Spleen (tissue), 11 donors: ENCODE data around the gene GOLGA2. TPM values are rescaled to one million over a fixed set of nuclear protein-coding genes. Genes with fewer than 3 reads are reported as not detected.

ENCODE experiments used
- DNase-seq: peaks from one replicate; pipeline ENCODE4 v3.0.0-alpha.2; 2020
- H3K27ac ChIP-seq, 8 donors: fragments of 200-600 bp; sonication (generic) in 7 of 8; 1 replicate in 4 of 8; 2 replicates in 4 of 8; pipeline versions ENCODE4 v1.5.0 to v1.8.0; 2016 to 2021; ENCODE audit warnings: inconsistent platforms in 4 of 8, mild to moderate bottlenecking in 4 of 8, moderate library complexity in 1 of 8
- H3K27me3 ChIP-seq, 7 donors: fragments of 200-600 bp; sonication (generic) in 6 of 7; replicated peaks in 1 of 7; 1 replicate in 4 of 7; 2 replicates in 3 of 7; pipeline versions ENCODE4 v1.5.0 to v1.8.0; 2016 to 2021; ENCODE audit warnings: inconsistent platforms in 3 of 7, mild to moderate bottlenecking in 1 of 7
- H3K36me3 ChIP-seq, 6 donors: fragments of 200-600 bp; sonication (generic) in 5 of 6; 1 replicate in 4 of 6; 2 replicates in 2 of 6; pipeline versions ENCODE4 v1.5.0 to v1.8.0; 2016 to 2021; ENCODE audit warnings: inconsistent platforms in 2 of 6
- H3K4me1 ChIP-seq, 6 donors: fragments of 200-600 bp; sonication (generic) in 5 of 6; 1 replicate in 3 of 6; 2 replicates in 3 of 6; pipeline versions ENCODE4 v1.5.0 to v1.8.0; 2016 to 2021; ENCODE audit warnings: inconsistent platforms in 3 of 6
- H3K4me3 ChIP-seq, 8 donors: fragments of 200-600 bp; sonication (generic) in 7 of 8; 1 replicate in 4 of 8; 2 replicates in 4 of 8; pipeline versions ENCODE4 v1.5.0 to v1.8.0; 2016 to 2021; ENCODE audit warnings: inconsistent platforms in 4 of 8, mild to moderate bottlenecking in 4 of 8, moderate library complexity in 2 of 8
- H3K9me3 ChIP-seq, 8 donors: fragments of 200-600 bp; sonication (generic) in 7 of 8; 1 replicate in 4 of 8; 2 replicates in 4 of 8; pipeline versions ENCODE4 v1.5.0 to v1.8.0; 2016 to 2021; ENCODE audit warnings: inconsistent platforms in 4 of 8
- POLR2A ChIP-seq, 3 donors: fragments of 450-650 bp; IDR thresholded peaks; one replicate each; pipeline ENCODE4 v1.5.1; 2017; ENCODE audit warnings: antibody characterized with exemption in 3 of 3, mild to moderate bottlenecking in 1 of 3
- POLR2AphosphoS5 ChIP-seq, 3 donors: sonication (generic); formaldehyde crosslinking; IDR thresholded peaks; one replicate each; pipeline ENCODE4 v1.5.1; 2017; ENCODE audit warnings: antibody characterized with exemption in 3 of 3
- WGBS, 5 donors: extraction: QIAGEN DNeasy Blood & Tissue Kit in 3 of 5; methylation state at CpG; one replicate each; pipeline versions ENCODE4 v1.1.5 to v1.1.7; 2013 to 2018; 5-methylcytosine and 5-hydroxymethylcytosine counted together
- intact Hi-C: fragments of 100-400 bp; cut with DNase I; formaldehyde crosslinking; loops from one replicate; pipeline ENCODE4 v1.15.0; 2023; ENCODE audit warnings: low total_unique reads
- microRNA-seq, 3 donors: library from miRNA; unstranded; fragments of <30 nt; microRNA quantifications; one replicate each; pipeline versions ENCODE4 to v1.1.0, GENCODE V29; 2019 to 2020
- polyA plus RNA-seq, 3 donors: library from polyadenylated mRNA; stranded (reverse); fragments of 200-250 nt; gene quantifications; one replicate each; pipeline ENCODE4 v1.2.1, GENCODE V29; 2013
- small RNA-seq, 4 donors: library from RNA; depleted of rRNA; stranded (forward); fragments of <200 nt; gene quantifications; one replicate each; pipeline ENCODE3, GENCODE V24; 2016
- total RNA-seq, 7 donors: library from RNA; depleted of rRNA in 3 of 7; stranded (reverse); fragments of >200 nt in 3 of 7; fragmentation: NEBNext Ultra II Directional in 4 of 7; extraction: Animal tissue kit (Norgen Biotek cat#: 25700) in 4 of 7; gene quantifications; one replicate each; pipeline versions ENCODE4 v1.1.0 to v1.2.1, GENCODE V29; 2016 to 2021
- TF ChIP-seq, protein P1 (sequence below), 11 experiments: fragments of 200-600 bp in 7 of 11; fragments of 450-650 bp in 4 of 11; sonication (generic) in 4 of 11; IDR thresholded peaks in 8 of 11; conservative IDR thresholded peaks in 3 of 11; 1 replicate in 7 of 11; 2 replicates in 4 of 11; pipeline versions ENCODE4 v1.4.0 to v1.8.0; 2016 to 2021; ENCODE audit warnings: antibody characterized with exemption in 11 of 11, inconsistent platforms in 4 of 11, mild to moderate bottlenecking in 1 of 11
- donor health status: healthy with polysubstance abuse.
- donor health status: DM: no; HTN: no; CAD: no; lungs with moderate emphysema.
- donor health status: DM: no; HTN: no; CAD: no.
- donor health status: Bipolar disorder and iron deficiency.
- donor health status: healthy.
- donor health status: DM: no; HTN: no; CAD: no.
- donor health status: DM: yes; HTN: yes; CAD: no.

The GOLGA2 gene
- total and polyA plus RNA-seq, 10 donors = 15.5 to 79.0 (median 59.5) TPM

DNA sequence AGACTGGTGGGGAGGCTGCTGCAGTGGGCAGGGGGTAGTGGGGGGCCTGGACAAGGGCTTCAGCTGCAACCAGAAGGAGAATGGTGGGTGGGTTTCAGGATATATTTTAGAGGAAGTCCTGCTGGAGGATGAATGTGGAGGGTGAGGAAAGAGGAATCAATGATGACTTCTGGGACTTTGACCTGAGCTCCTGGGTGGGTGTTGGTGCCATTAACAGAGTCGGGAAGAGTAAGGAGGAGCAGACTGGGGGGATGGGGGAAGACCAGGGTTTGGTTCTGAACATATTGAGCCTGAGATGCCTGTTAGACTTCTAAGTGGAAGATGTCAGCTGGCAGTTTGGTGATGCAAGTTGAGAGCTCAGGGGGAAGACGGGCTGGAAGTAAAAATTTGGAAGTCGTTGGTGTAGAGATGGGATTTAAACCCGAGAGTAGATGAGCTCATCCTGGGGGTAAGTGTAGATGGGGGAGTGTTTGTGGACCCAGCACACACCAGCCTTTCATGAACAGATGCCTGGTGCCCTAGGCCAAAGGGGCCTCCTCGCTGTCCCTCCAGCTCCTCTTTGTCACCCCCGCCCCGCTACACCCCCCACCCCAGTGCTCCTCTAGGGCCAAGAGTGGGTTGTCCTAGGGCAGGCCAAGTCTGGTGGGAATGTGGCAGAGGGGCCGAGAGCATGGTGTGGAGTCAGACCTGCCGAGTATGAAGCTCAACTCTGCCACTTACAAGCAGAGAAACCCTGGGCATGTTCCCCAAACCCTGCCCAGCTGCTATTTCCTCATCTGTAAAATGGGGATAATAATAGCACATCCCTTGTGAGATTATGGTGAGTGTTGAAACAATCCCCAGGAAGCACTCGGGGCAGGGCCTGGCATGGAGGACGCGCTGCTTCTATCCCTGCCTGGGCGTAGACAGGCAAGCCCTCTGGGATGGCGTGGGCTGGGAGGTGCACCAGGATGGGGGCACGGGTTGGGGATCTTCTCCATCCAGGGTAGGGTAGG lies 68.6 kb downstream of the GOLGA2 start:
- H3K27ac ChIP-seq = no peak overlapping the region
- DNase-seq = no peak
- no peak overlapping the region for H3K4me3 ChIP-seq
- H3K36me3 ChIP-seq = no peaks in the 10 kb centered on the region
- TF ChIP-seq, protein P1, sequence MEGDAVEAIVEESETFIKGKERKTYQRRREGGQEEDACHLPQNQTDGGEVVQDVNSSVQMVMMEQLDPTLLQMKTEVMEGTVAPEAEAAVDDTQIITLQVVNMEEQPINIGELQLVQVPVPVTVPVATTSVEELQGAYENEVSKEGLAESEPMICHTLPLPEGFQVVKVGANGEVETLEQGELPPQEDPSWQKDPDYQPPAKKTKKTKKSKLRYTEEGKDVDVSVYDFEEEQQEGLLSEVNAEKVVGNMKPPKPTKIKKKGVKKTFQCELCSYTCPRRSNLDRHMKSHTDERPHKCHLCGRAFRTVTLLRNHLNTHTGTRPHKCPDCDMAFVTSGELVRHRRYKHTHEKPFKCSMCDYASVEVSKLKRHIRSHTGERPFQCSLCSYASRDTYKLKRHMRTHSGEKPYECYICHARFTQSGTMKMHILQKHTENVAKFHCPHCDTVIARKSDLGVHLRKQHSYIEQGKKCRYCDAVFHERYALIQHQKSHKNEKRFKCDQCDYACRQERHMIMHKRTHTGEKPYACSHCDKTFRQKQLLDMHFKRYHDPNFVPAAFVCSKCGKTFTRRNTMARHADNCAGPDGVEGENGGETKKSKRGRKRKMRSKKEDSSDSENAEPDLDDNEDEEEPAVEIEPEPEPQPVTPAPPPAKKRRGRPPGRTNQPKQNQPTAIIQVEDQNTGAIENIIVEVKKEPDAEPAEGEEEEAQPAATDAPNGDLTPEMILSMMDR (IDR thresholded peaks at IDR 0.05 in 8 of 11, conservative IDR thresholded peaks at IDR 0.05 in 3 of 11) = no peak
- TF ChIP-seq POLR2AphosphoS5 (IDR thresholded peaks at IDR 0.05) (no peak), POLR2A (IDR thresholded peaks at IDR 0.05) (no peak)
- no peaks in the 10 kb centered on the region for H3K9me3 ChIP-seq
- intact Hi-C loops = no loop called here
- WGBS, 5 donors = 70 to 92% (median 77%) methylated on average over 14 to 15 of the region's 15 CpGs
- H3K4me1 ChIP-seq = peaks cover 6 to 22% (median 18%) of the 10 kb centered on the region in 6 donors
- H3K27me3 ChIP-seq = peaks cover 0 to 52% (median 24%) of the 10 kb centered on the region in 7 donors

DNA sequence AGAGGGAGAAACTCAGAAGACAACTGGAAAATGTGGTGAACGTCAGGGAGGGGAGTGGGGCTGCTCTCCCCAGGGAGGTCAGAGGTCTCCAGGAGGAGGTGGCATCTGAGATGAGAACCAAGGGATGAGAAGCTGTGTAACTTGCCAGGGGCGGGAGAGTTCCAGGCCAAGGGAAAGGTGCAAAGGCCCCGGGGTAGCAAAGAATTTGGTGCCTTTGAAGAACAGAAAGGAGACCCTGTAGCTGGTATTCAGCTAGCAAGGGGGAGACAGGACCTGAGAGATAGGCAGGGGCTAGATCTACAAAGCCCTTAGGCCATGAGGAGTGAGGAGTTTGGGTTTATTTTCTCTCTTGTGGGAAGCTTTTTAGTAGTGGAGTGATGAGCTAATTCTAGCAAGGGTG lies 69.3 kb downstream of the GOLGA2 start:
- H3K9me3 ChIP-seq = no peaks in the 10 kb centered on the region
- no peak for DNase-seq
- H3K4me3 ChIP-seq = no peak overlapping the region
- TF ChIP-seq, protein P1 (IDR thresholded peaks at IDR 0.05 in 8 of 11, conservative IDR thresholded peaks at IDR 0.05 in 3 of 11) = no peak
- TF ChIP-seq POLR2AphosphoS5 (IDR thresholded peaks at IDR 0.05) = no peak
- TF ChIP-seq POLR2A (IDR thresholded peaks at IDR 0.05) = no peak
- no peak overlapping the region for H3K27ac ChIP-seq
- H3K27me3 ChIP-seq = peaks cover 0 to 45% (median 24%) of the 10 kb centered on the region in 7 donors
- WGBS, 5 donors = 75 to 94% (median 87%) methylated on average over 3 of the region's 3 CpGs
- H3K4me1 ChIP-seq = peaks cover 6 to 22% (median 18%) of the 10 kb centered on the region in 6 donors
- intact Hi-C loops = no loop called here
- no peaks in the 10 kb centered on the region for H3K36me3 ChIP-seq

Small RNAs within 50 kb of the gene (microRNA-seq; reads per million reads assigned to microRNA genes)
- gene MIR199B (48.3 to 131 (median 61.1) reads per million in 3 donors), gene MIR3154 (0.36 to 2.1 (median 0.85) reads per million in 3 donors)

Small RNAs within 50 kb of the gene (small RNA-seq; reads per million reads assigned to genes)
- gene MIR199B (4.4 to 6.9 (median 5.7) reads per million in 4 donors), gene MIR3154 (0 reads per million in 4 donors)

Other genes with a start within 250 kb of the GOLGA2 start
- gene NAIF1, start 208.7 kb downstream of the GOLGA2 start, total RNA-seq = 10 to 100 TPM in 6 of 7 donors, 1 to 10 TPM in 1; 9.3 to 14.3 (median 11.7) TPM
- 10 to 100 TPM; 10.6 to 15.4 (median 10.8) TPM for gene NAIF1, start 208.7 kb downstream of the GOLGA2 start, polyA plus RNA-seq
- 10 to 100 TPM; 20.2 to 44.7 (median 26.0) TPM for gene SLC25A25, start 207.8 kb downstream of the GOLGA2 start, total RNA-seq
- 10 to 100 TPM in 1 of 3 donors, 1 to 10 TPM in 2; 6.2 to 13.6 (median 6.5) TPM for gene SLC25A25, start 207.8 kb downstream of the GOLGA2 start, polyA plus RNA-seq
- gene PTGES2, start 148.3 kb downstream of the GOLGA2 start, total RNA-seq = 10 to 100 TPM; 45.2 to 66.6 (median 58.5) TPM
- 10 to 100 TPM; 45.8 to 71.2 (median 54.0) TPM for gene PTGES2, start 148.3 kb downstream of the GOLGA2 start, polyA plus RNA-seq
- gene LCN2, start 126.6 kb downstream of the GOLGA2 start, total RNA-seq = 100 to 1,000 TPM in 1 of 7 donors, 10 to 100 TPM in 5, 1 to 10 TPM in 1; 7.7 to 218 (median 20.3) TPM
- 10 to 100 TPM; 10.7 to 17.5 (median 13.3) TPM for gene LCN2, start 126.6 kb downstream of the GOLGA2 start, polyA plus RNA-seq
- gene BBLN, start 115.7 kb downstream of the GOLGA2 start, total RNA-seq = 100 to 1,000 TPM in 3 of 7 donors, 10 to 100 TPM in 4; 43.5 to 220 (median 59.2) TPM
- 100 to 1,000 TPM; 152 to 201 (median 178) TPM for gene BBLN, start 115.7 kb downstream of the GOLGA2 start, polyA plus RNA-seq
- gene CIZ1, start 84.4 kb downstream of the GOLGA2 start, total RNA-seq = 10 to 100 TPM; 61.9 to 98.2 (median 89.2) TPM
- gene CIZ1, start 84.4 kb downstream of the GOLGA2 start, polyA plus RNA-seq = 10 to 100 TPM; 24.7 to 50.0 (median 34.5) TPM
- 1 to 10 TPM in 6 of 7 donors, under 1 TPM in 1; 0.42 to 3.6 (median 2.1) TPM for gene DNM1, start 72.6 kb downstream of the GOLGA2 start, total RNA-seq
- gene DNM1, start 72.6 kb downstream of the GOLGA2 start, polyA plus RNA-seq = 1 to 10 TPM; 1.2 to 1.3 (median 1.3) TPM
- 10 to 100 TPM in 6 of 7 donors, 1 to 10 TPM in 1; 8.4 to 19.1 (median 13.6) TPM for gene SWI5, start 269 bp upstream of the GOLGA2 start, total RNA-seq
- gene SWI5, start 269 bp upstream of the GOLGA2 start, polyA plus RNA-seq = 10 to 100 TPM; 15.6 to 23.4 (median 23.0) TPM
- gene TRUB2, start 46.4 kb upstream of the GOLGA2 start, total RNA-seq = 10 to 100 TPM in 5 of 7 donors, 1 to 10 TPM in 2; 9.0 to 19.2 (median 16.3) TPM
- gene TRUB2, start 46.4 kb upstream of the GOLGA2 start, polyA plus RNA-seq = 10 to 100 TPM; 11.8 to 15.3 (median 14.1) TPM
- 10 to 100 TPM; 23.9 to 53.8 (median 37.3) TPM for gene COQ4, start 46.8 kb upstream of the GOLGA2 start, total RNA-seq
- gene COQ4, start 46.8 kb upstream of the GOLGA2 start, polyA plus RNA-seq = 10 to 100 TPM; 39.2 to 63.7 (median 54.7) TPM
- gene SLC27A4, start 64.5 kb upstream of the GOLGA2 start, total RNA-seq = 10 to 100 TPM in 6 of 7 donors, 1 to 10 TPM in 1; 9.6 to 14.2 (median 11.8) TPM
- gene SLC27A4, start 64.5 kb upstream of the GOLGA2 start, polyA plus RNA-seq = 10 to 100 TPM in 1 of 3 donors, 1 to 10 TPM in 2; 8.4 to 15.5 (median 8.5) TPM
- gene URM1, start 95.4 kb upstream of the GOLGA2 start, total RNA-seq = 10 to 100 TPM; 32.9 to 58.1 (median 43.8) TPM
- gene URM1, start 95.4 kb upstream of the GOLGA2 start, polyA plus RNA-seq = 10 to 100 TPM; 28.1 to 47.9 (median 47.9) TPM
- gene CERCAM, start 144.8 kb upstream of the GOLGA2 start, total RNA-seq = 10 to 100 TPM in 4 of 7 donors, 1 to 10 TPM in 3; 8.3 to 22.7 (median 10.0) TPM
- 1 to 10 TPM; 3.8 to 7.4 (median 5.0) TPM for gene CERCAM, start 144.8 kb upstream of the GOLGA2 start, polyA plus RNA-seq
- 10 to 100 TPM; 25.4 to 37.5 (median 30.9) TPM for gene ODF2, start 180.0 kb upstream of the GOLGA2 start, total RNA-seq
- 10 to 100 TPM; 13.4 to 16.5 (median 15.2) TPM for gene ODF2, start 180.0 kb upstream of the GOLGA2 start, polyA plus RNA-seq
- 10 to 100 TPM; 20.8 to 31.2 (median 25.8) TPM for gene GLE1, start 228.7 kb upstream of the GOLGA2 start, total RNA-seq
- gene GLE1, start 228.7 kb upstream of the GOLGA2 start, polyA plus RNA-seq = 10 to 100 TPM; 14.3 to 15.1 (median 14.7) TPM